Inflammatory macrophage treated with lipopolysaccharide for 1 hour (primary cell): ENCODE measurements around the gene GCNT2.
A peak's percentile ranks its signal among the peaks of the same experiment; 100 is the strongest.
"Not testable (repeated sequence)": the region's sequence is repeated elsewhere in the genome, so short reads cannot be mapped to it uniquely, and the experiment has no call there.

Experiments
- DNase-seq, 2 donors: peaks; one replicate each; pipeline ENCODE4 v3.0.0-alpha.2; 2020 to 2022

GCNT2 gene

GRCh38 chr6:10514049-10514780 is 6.9 kb upstream of the GCNT2 start:
- DNase-seq, result no peak

GRCh38 chr6:10516953-10517352 is 4.2 kb upstream of the GCNT2 start:
- DNase-seq, result no peak

- peak; percentile 75 to 85 for DNase-seq
Measured at GRCh38 chr6:10518557-10519407, 2.4 kb upstream of the GCNT2 start.

GRCh38 chr6:10519408-10519697 is 1.8 kb upstream of the GCNT2 start:
- peak; percentile 29 to 71 for DNase-seq

GRCh38 chr6:10520468-10520867 is 683 bp upstream of the GCNT2 start:
- DNase-seq, result peak; percentile 70 to 89

- no peak for DNase-seq
Measured at GRCh38 chr6:10522929-10523573, 1.9 kb downstream of the GCNT2 start.

- DNase-seq, result no peak
Measured at GRCh38 chr6:10526156-10526555, 5.0 kb downstream of the GCNT2 start.

GRCh38 chr6:10528158-10528981 is 7.2 kb downstream of the GCNT2 start:
- peak; percentile 72 to 74 for DNase-seq

- peak; percentile 37 to 62 for DNase-seq
Measured at GRCh38 chr6:10529231-10529801, 8.2 kb downstream of the GCNT2 start.

GRCh38 chr6:10529828-10530374 is 8.8 kb downstream of the GCNT2 start:
- DNase-seq, result not testable (repeated sequence)

GRCh38 chr6:10531503-10531902 is 10.4 kb downstream of the GCNT2 start:
- peak; percentile 71 to 89 for DNase-seq

GRCh38 chr6:10531942-10532341 is 10.8 kb downstream of the GCNT2 start:
- peak; percentile 74 to 93 for DNase-seq

- no peak for DNase-seq
Measured at GRCh38 chr6:10532392-10532791, 11.2 kb downstream of the GCNT2 start.

GRCh38 chr6:10534419-10534762 is 13.2 kb downstream of the GCNT2 start:
- DNase-seq, result no peak

- peak; percentile 15 to 59 for DNase-seq
Measured at GRCh38 chr6:10535193-10535592, 14.0 kb downstream of the GCNT2 start.

GRCh38 chr6:10537726-10538125 is 16.6 kb downstream of the GCNT2 start:
- DNase-seq, result no peak

- DNase-seq, result no peak
Measured at GRCh38 chr6:10540073-10540746, 19.1 kb downstream of the GCNT2 start.

GRCh38 chr6:10541591-10541990 is 20.4 kb downstream of the GCNT2 start:
- no peak for DNase-seq

- peak; percentile 62 to 74 for DNase-seq
Measured at GRCh38 chr6:10542213-10542612, 21.1 kb downstream of the GCNT2 start.

- DNase-seq, result no peak
Measured at GRCh38 chr6:10543488-10543887, 22.3 kb downstream of the GCNT2 start.

GRCh38 chr6:10545482-10545881 is 24.3 kb downstream of the GCNT2 start:
- DNase-seq, result no peak

- no peak for DNase-seq
Measured at GRCh38 chr6:10547809-10548208, 26.7 kb downstream of the GCNT2 start.
